Stimulated activated CD4-positive, alpha-beta T cell treated with anti-CD3 and anti-CD28 coated beads, Interleukin-2, amount 100 ng/mL, for 24 hours (primary cell): Measurements from ENCODE around the gene CETN2.
A peak's percentile ranks its signal among the peaks of the same experiment; 100 is the strongest.
"Not testable (repeated sequence)": the region's sequence is repeated elsewhere in the genome, so short reads cannot be mapped to it uniquely, and the experiment has no call there.

Experiments used
- DNase-seq, 2 donors: peaks; one replicate each; pipeline ENCODE4 v3.0.0-alpha.2; 2020

CETN2 gene

DNA sequence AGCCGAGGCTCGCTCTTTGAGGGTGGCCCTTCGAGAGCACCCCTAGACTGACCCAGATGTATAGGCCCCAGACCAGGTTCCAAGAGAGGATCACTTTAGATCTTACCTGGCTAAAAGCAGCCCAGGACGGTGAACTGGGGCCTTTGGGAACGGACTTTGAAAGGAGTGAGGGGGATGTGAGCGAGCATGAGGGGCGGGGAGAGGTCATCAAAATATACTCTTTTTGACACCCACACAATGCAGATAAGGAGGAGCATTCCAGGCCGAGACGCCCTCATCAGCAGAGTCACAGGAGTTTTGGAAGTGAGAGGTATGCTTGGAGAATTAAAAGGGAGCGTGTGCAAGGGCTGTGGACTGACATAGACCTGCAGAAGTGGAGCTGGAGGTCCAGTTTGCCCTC, 834 bp upstream of the CETN2 start:
- no peak for DNase-seq

DNA sequence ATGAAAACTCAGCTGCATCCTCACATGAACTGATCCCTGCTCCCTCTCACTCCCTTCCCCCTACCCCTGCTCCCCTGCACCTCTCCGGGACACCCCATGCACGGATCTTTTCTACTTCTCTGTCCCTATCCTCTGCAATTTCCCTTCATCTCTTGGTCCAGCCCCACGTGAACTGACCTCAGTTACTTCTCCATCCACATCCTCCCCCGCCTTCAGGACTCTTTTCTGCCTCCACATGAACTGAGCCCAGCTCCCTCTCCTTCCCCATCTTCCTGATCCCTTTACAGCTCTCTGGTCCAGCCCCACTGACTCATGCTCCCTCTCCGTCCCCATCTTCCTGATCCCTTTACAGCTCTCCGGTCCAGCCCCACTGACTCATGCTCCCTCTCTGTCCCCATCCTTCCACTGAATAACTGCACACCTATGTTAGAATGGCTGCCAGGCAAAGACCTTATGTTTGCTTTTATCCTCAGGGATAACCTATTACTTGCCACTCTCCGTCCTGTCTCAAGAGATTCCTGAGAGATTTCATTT, 5.6 kb downstream of the CETN2 start:
- DNase-seq = no peak

DNA sequence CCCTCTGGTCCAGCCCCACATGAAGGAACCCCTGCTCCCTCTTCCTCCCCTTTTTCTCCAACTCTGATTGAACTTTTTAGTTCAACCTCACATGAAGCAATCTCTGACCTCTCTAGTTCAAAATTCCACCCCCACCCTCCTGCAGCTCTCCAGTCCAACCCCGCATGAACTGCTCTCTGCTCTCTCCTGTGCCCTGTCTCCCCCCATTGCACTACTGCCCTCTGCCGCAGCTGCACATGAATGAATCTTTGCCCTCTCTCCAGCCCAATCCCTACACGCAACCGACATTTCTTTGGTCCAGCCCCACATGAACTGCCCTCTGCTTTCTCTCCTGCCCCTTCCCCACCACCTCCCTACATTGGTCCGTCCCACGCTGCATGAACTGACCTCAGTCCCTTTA, 6.9 kb downstream of the CETN2 start:
- DNase-seq = no peak

DNA sequence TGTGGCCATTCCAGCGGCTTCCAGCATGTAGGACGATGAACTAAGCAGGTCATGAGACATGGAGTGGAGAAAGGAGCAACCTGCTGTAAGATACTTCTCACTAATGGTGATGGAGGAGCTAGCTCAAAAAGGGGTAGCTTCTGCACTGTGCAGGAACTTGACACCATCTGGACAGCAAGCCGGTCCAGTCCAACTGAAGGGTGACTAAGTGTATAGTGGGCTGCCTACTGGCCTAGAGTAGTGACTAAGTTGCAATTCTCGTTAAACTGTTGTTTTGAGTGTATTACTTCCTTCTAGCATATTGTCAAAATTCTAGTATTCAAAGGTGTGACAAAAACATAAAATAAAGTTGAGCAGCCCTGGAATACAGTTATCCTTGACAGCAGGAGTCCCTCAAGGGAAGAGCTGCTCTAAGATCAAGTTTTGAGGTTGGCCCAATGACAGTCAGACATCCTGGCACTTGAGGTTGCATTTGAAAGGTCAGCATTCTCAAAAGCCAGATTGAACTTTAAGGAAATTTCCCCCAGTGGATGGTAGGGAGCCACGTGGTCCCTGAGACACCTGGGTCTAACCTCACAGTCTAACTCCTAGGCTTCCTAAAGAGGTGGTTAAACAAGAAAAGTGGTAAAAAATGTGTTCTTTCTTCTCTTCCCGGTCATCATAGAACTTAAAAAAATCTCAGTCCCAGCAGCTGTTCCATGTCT, 8.0 kb downstream of the CETN2 start:
- DNase-seq = no peak

DNA sequence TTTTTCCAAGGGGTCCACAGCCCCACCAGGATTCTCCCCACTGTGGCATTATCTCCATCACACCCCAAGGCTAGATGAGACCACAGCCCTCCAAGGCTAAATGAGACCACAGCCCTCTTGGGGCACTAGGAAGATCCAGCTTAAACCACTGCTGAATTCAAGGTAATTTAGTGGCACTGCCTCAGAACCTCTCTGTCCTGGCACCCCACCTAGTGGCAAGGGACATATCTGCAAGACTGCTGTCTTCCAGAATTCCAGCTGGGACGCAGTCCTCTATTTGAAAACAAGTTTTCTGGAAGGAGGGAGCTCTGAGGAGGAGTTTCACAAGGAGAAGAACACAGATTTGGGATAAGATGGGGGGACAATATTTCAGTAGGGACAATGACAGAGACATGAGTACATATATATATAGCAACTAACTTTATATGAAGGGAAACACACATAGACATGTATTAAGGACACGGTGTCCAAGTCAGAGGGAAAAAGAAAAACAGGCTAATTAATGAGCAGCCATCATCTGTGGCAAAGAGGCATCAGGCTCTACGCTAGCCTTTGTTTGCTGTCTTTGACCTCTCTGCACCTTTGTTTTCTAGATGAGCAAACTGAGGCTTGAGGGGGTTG, 9.3 kb downstream of the CETN2 start:
- peak in 1 of 2 donors; percentile 14 for DNase-seq

DNA sequence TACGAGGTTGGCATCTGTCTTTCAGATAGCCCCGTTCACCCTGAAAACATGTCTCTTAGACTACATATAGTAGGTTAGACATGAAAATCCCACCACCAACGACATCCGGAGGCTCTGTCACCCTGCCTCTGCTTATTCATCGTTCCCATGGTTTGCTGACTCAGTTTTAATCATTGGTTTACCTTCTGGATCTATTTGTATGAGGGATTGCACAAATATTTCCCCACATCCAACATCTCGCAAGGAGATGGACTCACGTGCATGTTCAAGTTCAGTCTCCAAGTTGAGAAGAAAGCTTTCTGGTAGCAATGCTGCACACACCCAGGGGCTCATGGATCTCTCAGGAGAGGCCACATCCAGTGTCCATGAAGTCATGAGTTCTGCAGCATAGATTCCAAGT, 10.8 kb downstream of the CETN2 start:
- DNase-seq = no peak

DNA sequence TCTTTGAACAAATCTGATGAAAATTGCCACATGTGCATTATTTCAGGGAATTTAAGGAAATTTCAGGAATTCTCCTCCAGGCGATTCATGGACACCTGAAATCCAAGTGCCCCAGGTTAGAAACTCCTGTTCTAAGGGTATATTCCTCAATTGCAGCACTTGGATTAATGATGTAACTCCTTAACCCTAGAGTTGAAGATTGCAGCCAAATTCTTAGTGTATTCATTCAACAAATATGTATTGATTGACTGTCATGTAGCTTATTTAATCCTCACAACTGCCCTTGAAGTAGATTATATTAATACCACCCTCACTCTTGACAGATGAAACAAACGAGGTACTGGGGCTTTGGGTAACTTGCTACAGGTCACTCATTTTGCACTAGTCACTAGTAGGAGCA, 11.3 kb downstream of the CETN2 start:
- no peak for DNase-seq

DNA sequence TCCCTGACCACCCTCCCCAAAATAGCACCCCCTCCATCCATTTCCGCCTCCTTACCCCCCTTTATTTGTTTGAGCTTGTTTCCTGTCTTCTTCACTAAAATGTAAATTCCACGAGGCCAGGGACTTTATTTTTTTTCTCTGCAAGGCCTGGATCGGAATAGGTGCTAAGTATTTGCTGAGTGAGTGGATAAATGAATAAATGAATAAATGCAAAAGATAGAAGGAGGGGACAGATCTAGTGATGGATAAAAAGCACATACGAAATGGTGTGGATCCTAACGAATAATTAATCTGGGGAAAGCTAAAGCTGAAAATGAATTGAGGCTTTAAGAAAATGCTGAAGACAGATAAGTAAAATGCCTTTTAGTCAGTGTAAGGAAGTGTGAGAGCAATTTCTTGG, 12.2 kb downstream of the CETN2 start:
- no peak for DNase-seq

DNA sequence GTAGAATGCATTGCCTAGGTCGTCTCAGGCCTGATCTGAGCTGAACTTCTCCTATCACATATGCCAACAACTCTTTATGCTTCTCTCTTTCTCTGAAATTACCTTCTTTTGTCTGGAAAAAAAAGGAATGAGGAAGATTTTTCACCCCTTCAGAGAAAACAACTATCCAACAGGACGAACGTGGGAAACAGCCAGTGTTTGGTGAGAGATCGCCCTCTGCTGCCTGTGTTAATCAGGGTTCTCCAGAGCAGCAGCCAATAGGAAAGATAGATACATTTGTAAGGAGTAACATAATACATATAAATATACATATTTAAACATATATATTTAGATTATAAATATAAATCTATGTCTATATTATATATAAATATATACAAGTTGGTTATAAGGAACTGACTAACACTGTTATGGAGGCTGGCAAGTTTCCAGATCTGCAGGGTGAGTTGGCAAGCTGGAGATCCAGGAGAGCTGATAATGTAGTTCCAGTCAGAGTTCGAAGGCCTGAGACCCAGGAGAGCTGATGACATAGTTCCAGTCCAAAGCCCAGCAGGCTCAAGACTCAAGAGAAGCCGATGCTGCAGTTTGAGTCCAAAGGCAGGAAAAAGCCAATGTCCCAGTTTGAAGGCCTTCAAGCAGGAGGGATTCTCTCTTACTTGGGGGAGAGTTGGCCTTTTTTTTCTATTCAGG, 13.3 kb downstream of the CETN2 start:
- peak in 1 of 2 donors; percentile 11 for DNase-seq

DNA sequence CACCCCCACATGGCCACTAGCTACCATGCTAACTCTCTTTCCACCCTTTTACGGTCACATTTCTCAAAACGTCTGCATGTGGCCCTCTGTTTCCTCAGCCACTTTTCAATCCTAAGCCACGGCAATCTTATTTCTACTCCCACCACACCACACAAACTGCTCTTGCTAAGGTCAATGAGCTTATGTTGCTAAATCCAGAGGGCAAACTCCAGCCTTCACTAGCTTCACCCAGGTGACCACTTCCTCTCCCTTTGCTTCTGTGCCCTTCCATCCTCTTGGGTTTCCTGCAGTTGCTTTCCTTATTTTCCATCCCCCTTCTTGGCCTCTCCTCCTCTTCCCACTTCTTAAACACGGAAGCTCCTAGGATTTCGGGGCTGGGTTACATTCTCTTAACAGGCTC, 16.5 kb downstream of the CETN2 start:
- no peak for DNase-seq

DNA sequence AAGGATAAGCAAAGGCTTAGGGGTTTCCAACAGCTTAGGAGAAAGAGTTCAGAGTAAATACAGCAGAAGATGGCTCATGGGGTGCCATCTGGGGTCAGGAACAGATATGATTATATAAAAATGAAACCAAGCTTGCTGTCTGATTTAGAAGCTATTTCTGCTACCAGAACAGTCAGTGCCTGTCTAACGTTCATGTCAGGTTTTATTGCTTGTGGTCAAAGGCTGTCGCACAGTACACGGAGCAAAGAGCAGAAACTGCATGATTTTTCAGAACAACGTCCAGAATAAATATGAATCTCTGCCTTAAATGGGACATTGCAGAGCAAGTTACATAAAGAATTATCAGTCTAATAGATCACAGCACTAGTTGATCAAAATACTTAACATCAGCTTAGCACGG, 17.4 kb downstream of the CETN2 start:
- no peak for DNase-seq

DNA sequence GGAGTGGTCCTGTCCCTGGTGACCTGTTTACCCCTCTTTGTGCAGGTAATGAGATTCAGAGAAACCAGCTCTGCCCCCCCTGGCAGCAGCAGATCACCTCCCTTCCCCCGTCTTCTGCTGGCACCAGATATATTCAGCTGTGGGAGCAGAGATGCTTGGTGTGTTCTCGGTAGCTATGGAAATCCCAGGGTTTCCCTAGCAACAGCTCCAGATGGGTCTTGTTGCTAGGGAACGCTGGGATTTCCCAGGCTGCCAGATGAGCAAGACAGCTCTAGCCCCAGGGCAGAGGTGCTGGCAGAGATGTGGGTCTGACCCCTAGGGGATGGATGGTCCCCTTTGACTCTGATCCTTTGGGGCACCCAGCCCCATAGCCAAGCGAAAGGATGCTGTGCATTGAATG, 20.2 kb downstream of the CETN2 start:
- DNase-seq = no peak

DNA sequence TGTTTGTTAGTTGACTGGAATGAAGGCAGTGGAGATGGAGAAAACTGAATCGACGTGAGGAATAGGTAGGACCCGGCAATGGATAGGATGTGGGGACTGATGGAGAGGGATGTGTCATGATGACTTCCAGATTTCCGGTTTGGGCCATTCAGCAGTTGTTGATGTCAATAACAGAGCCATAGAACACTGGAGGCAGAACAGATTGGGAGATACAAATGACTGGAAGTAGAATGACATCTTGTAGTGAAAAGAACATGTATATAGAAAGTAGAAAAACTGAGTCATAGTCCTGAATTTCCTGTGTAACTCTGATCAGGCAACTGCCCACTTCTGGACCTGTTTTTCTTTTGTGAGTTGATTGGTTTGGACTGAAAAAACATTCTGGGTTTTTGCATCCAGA, 24.5 kb downstream of the CETN2 start:
- DNase-seq = no peak

DNA sequence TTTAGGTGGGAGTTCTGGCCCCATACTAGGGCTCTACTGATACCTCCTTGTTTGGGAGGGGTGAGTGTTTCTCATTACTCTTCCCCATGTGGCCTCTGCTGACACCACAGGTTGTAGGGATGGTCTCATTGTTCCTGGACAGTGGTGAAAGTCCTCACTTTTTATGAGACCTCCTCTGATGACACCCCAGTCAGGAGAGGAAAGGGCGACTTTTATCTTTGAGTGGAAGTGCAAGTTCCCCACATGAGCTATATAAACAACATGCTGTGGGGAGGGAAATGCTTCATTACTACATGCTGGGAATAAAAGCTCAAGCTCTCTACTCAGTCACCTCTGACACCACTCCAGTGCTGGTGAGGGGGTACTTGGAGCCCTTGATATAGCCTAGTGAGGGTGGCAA, 31.6 kb downstream of the CETN2 start:
- no peak for DNase-seq

DNA sequence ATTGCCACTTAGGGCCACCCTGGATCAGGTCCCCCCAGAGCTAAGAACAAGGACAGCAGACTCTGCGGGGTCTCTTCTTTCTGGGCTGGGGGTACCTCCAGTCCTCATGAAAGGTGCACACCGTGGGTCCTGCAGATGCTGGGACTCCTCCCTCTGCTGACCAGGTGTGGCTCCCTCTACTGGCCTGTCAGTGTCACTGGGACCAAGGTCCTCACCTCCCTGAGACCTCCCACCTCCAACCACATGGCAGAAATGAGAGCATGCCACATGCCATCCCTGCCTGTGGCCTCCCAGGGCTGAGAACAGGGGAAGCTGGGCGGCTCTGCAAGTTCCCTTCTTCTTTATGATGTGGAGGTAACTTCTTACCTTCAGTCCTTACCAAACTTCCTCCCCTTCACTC, 43.5 kb downstream of the CETN2 start:
- not testable (repeated sequence) for DNase-seq
